ENCODE measurements around the gene TRIM2. TPM values are rescaled to one million over a fixed set of nuclear protein-coding genes. Genes with fewer than 3 reads are reported as not detected.

TRIM2 gene
- total and polyA plus RNA-seq, 2 experiments from 2014 or later: 22.0 to 61.5 TPM

DNA sequence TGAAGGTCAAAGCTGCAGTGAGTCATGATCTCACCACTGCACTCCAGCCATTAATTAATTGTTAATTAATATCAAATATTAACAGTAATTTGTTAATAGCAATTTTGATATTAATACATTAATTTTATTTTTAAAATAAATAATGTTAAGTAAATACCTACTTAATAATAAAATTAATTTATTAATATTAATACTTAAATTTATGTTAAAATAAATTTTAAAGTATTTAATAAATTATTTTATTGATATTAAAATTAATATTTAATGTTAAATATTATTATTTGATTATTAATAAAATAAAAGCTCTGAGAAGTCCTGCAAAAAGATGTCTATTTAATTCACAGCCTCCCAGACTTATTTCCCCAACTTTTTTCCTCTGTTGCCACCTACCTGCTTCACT lies 25.1 kb upstream of the TRIM2 start (continued):
- TF ChIP-seq, protein P1, sequence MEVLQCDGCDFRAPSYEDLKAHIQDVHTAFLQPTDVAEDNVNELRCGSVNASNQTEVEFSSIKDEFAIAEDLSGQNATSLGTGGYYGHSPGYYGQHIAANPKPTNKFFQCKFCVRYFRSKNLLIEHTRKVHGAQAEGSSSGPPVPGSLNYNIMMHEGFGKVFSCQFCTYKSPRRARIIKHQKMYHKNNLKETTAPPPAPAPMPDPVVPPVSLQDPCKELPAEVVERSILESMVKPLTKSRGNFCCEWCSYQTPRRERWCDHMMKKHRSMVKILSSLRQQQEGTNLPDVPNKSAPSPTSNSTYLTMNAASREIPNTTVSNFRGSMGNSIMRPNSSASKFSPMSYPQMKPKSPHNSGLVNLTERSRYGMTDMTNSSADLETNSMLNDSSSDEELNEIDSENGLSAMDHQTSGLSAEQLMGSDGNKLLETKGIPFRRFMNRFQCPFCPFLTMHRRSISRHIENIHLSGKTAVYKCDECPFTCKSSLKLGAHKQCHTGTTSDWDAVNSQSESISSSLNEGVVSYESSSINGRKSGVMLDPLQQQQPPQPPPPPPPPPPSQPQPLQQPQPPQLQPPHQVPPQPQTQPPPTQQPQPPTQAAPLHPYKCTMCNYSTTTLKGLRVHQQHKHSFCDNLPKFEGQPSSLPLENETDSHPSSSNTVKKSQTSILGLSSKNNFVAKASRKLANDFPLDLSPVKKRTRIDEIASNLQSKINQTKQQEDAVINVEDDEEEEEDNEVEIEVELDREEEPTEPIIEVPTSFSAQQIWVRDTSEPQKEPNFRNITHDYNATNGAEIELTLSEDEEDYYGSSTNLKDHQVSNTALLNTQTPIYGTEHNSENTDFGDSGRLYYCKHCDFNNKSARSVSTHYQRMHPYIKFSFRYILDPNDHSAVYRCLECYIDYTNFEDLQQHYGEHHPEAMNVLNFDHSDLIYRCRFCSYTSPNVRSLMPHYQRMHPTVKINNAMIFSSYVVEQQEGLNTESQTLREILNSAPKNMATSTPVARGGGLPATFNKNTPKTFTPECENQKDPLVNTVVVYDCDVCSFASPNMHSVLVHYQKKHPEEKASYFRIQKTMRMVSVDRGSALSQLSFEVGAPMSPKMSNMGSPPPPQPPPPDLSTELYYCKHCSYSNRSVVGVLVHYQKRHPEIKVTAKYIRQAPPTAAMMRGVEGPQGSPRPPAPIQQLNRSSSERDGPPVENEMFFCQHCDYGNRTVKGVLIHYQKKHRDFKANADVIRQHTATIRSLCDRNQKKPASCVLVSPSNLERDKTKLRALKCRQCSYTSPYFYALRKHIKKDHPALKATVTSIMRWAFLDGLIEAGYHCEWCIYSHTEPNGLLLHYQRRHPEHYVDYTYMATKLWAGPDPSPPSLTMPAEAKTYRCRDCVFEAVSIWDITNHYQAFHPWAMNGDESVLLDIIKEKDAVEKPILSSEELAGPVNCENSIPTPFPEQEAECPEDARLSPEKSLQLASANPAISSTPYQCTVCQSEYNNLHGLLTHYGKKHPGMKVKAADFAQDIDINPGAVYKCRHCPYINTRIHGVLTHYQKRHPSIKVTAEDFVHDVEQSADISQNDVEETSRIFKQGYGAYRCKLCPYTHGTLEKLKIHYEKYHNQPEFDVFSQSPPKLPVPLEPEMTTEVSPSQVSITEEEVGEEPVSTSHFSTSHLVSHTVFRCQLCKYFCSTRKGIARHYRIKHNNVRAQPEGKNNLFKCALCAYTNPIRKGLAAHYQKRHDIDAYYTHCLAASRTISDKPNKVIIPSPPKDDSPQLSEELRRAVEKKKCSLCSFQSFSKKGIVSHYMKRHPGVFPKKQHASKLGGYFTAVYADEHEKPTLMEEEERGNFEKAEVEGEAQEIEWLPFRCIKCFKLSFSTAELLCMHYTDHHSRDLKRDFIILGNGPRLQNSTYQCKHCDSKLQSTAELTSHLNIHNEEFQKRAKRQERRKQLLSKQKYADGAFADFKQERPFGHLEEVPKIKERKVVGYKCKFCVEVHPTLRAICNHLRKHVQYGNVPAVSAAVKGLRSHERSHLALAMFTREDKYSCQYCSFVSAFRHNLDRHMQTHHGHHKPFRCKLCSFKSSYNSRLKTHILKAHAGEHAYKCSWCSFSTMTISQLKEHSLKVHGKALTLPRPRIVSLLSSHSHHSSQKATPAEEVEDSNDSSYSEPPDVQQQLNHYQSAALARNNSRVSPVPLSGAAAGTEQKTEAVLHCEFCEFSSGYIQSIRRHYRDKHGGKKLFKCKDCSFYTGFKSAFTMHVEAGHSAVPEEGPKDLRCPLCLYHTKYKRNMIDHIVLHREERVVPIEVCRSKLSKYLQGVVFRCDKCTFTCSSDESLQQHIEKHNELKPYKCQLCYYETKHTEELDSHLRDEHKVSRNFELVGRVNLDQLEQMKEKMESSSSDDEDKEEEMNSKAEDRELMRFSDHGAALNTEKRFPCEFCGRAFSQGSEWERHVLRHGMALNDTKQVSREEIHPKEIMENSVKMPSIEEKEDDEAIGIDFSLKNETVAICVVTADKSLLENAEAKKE (CRISPR knock-in tag; IDR thresholded peaks at IDR 0.05): no peak
- no peak for TF ChIP-seq STAT1 (IDR thresholded peaks at IDR 0.05; ENCODE audit: unreplicated experiment)

DNA sequence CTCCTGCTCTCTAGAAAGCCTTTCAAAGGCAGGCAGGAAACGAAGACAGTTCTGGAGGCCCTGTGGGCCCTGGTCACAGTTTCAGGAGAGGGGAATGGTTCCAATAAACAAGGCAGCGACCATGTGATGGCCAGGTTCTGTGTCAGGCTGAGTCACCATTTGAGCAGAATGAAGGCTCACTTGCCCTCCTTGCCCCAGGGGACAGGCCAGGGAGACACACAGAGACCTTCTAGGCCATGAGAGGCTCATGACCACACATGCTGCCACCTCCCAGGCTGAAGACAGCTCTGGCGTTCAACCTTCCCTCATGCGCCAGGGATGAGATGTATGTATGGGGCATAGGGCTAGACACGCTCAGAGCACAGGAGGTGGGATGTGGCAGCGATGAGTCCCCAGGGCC lies 22.9 kb upstream of the TRIM2 start:
- H3K27me3 Mint-ChIP-seq (ENCODE audit: insufficient read depth, low read depth, poor library complexity): peaks cover 6% of the 10 kb centered on the region
- ATAC-seq: no peak
- H3K4me2 ChIP-seq: no peak overlapping the region
- H3K9me3 Mint-ChIP-seq: no peaks in the 10 kb centered on the region
- no peaks in the 10 kb centered on the region for H3K27me3 ChIP-seq (ENCODE audit: insufficient read depth)
- peak overlapping the region; percentile 56; the same call in 1 of the 2 replicates for H2AFZ ChIP-seq
- H3K79me2 ChIP-seq (replicated peaks; ENCODE audit: insufficient read depth): no peaks in the 10 kb centered on the region
- no peak overlapping the region for H3K27ac ChIP-seq (ENCODE audit: low read depth)
- peaks cover 19% of the 10 kb centered on the region; the same call in 1 of the 2 replicates for H3K4me1 ChIP-seq (ENCODE audit: insufficient read depth)
- H3K4me1 Mint-ChIP-seq: peaks cover 32% of the 10 kb centered on the region
- no peaks in the 10 kb centered on the region for H3K36me3 ChIP-seq (ENCODE audit: insufficient read depth)
- no peak overlapping the region for H3K4me3 ChIP-seq
- H3K27ac Mint-ChIP-seq: no peak overlapping the region
- H3K4me3 Mint-ChIP-seq: no peak overlapping the region
- TF ChIP-seq NANOG (IDR thresholded peaks at IDR 0.05; ENCODE audit: borderline replicate concordance): no peak
- no peak for DNase-seq (ENCODE audit: low spot score)
- 0 out of 2 replicates have a peak, but pooled peaks cover 6% of the 10 kb centered on the region for H3F3A ChIP-seq (replicated peaks; ENCODE audit: low read depth)
- H3K9me2 ChIP-seq (ENCODE audit: insufficient read depth): no peaks in the 10 kb centered on the region
- no peaks in the 10 kb centered on the region for H4K20me1 ChIP-seq (replicated peaks; ENCODE audit: insufficient read depth)
- H3K36me3 Mint-ChIP-seq (ENCODE audit: low read depth): no peaks in the 10 kb centered on the region

DNA sequence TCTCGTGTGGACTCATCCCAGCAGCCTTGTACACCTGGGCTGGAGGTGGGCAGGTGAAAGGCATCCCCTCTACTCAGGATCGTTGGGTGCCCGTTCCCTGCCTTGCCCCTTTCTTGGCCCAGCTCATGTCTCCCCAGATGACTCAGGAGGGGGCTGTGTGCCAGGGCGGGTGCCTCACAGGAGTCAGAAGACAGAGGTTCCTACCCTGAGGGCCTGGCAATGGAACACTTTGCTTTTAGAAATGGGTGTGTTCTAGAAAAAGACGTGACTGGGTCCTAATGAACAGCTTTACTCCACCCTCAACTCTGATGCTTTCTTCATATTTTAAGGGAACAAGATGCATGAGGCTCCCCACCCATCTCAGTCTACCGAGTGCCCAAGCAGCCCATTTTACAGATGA lies 22.5 kb upstream of the TRIM2 start:
- Mint-ChIP-seq H3K9me3 (no peaks in the 10 kb centered on the region), H3K36me3 (ENCODE audit: low read depth) (no peaks in the 10 kb centered on the region), H3K27ac (no peak overlapping the region), H3K4me3 (no peak overlapping the region), H3K27me3 (ENCODE audit: insufficient read depth, low read depth, poor library complexity) (peaks cover 6% of the 10 kb centered on the region), H3K4me1 (peaks cover 32% of the 10 kb centered on the region)
- ATAC-seq: no peak
- TF ChIP-seq JUNB (IDR thresholded peaks at IDR 0.05; ENCODE audit: unreplicated experiment): no peak
- TF ChIP-seq POLR2AphosphoS5 (IDR thresholded peaks at IDR 0.05; ENCODE audit: low read depth): no peak
- TF ChIP-seq, protein P2, sequence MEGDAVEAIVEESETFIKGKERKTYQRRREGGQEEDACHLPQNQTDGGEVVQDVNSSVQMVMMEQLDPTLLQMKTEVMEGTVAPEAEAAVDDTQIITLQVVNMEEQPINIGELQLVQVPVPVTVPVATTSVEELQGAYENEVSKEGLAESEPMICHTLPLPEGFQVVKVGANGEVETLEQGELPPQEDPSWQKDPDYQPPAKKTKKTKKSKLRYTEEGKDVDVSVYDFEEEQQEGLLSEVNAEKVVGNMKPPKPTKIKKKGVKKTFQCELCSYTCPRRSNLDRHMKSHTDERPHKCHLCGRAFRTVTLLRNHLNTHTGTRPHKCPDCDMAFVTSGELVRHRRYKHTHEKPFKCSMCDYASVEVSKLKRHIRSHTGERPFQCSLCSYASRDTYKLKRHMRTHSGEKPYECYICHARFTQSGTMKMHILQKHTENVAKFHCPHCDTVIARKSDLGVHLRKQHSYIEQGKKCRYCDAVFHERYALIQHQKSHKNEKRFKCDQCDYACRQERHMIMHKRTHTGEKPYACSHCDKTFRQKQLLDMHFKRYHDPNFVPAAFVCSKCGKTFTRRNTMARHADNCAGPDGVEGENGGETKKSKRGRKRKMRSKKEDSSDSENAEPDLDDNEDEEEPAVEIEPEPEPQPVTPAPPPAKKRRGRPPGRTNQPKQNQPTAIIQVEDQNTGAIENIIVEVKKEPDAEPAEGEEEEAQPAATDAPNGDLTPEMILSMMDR (conservative IDR thresholded peaks at IDR 0.05; ENCODE audit: low read depth in 2 of 2): no peak
- no peak for TF ChIP-seq EZH2phosphoT487 (IDR thresholded peaks at IDR 0.05; ENCODE audit: unreplicated experiment)
- no peak for TF ChIP-seq NANOG (IDR thresholded peaks at IDR 0.05; ENCODE audit: borderline replicate concordance)
- Histone ChIP-seq H3K4me2 (no peak overlapping the region), H2AFZ (no peak overlapping the region), H3K79me2 (replicated peaks; ENCODE audit: insufficient read depth) (no peaks in the 10 kb centered on the region), H3K27me3 (ENCODE audit: insufficient read depth) (no peaks in the 10 kb centered on the region), H3K4me3 (no peak overlapping the region), H3K9me2 (ENCODE audit: insufficient read depth) (no peaks in the 10 kb centered on the region), H3K4me1 (ENCODE audit: insufficient read depth) (peaks cover 19% of the 10 kb centered on the region; the same call in 1 of the 2 replicates), H3K27ac (ENCODE audit: low read depth) (no peak overlapping the region), H4K20me1 (replicated peaks; ENCODE audit: insufficient read depth) (no peaks in the 10 kb centered on the region), H3K36me3 (ENCODE audit: insufficient read depth) (no peaks in the 10 kb centered on the region), H3F3A (replicated peaks; ENCODE audit: low read depth) (0 out of 2 replicates have a peak, but pooled peaks cover 6% of the 10 kb centered on the region)
- no peak for DNase-seq (ENCODE audit: low spot score)
